ENCODE measurements around the gene TNS4. TPM values are rescaled to one million over a fixed set of nuclear protein-coding genes. Genes with fewer than 3 reads are reported as not detected.

TNS4 gene
- total and polyA plus RNA-seq, 9 of the 15 experiments (the other 6 are each of a cell fraction or from before 2014, with no cell fraction given), result 0.04 to 0.73 (median 0.24) TPM; not detected in 1

DNA sequence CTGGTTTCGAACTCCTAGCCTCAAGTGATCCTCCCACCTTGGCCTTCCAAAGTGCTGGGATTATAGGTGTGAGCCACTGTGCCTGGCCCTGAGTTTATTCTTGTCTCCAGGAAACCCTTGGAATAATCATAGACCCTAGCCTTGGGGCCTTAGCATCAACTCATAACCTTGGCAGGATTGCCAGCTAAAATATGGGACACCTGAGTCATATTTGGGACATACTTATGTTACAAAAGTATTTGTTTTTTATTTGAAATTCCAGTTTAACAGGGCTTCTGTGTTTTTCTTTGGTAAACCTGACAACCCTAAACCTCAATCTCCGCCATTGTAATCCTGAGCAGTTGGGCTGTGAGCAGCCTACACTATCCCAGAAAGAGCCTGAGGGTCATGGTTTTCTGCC, 28.6 kb upstream of the TNS4 start:
- TF ChIP-seq ETS2 (tag; IDR thresholded peaks at IDR 0.05; ENCODE audit: borderline replicate concordance, poor library complexity, severe bottlenecking), result no peak
- TF ChIP-seq, protein P1, sequence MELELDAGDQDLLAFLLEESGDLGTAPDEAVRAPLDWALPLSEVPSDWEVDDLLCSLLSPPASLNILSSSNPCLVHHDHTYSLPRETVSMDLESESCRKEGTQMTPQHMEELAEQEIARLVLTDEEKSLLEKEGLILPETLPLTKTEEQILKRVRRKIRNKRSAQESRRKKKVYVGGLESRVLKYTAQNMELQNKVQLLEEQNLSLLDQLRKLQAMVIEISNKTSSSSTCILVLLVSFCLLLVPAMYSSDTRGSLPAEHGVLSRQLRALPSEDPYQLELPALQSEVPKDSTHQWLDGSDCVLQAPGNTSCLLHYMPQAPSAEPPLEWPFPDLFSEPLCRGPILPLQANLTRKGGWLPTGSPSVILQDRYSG (tag; conservative IDR thresholded peaks at IDR 0.05; ENCODE audit: low read depth), result no peak
- TF ChIP-seq ZNF146 (CRISPR knock-in tag; IDR thresholded peaks at IDR 0.05; ENCODE audit: unreplicated experiment), result no peak
- TF ChIP-seq ZNF75A (CRISPR knock-in tag; IDR thresholded peaks at IDR 0.05), result no peak
- no peak for TF ChIP-seq RNF2 (IDR thresholded peaks at IDR 0.05)
- TF ChIP-seq TBL1XR1 (IDR thresholded peaks at IDR 0.05; ENCODE audit: low read length in 2 of 2), result no peak
- TF ChIP-seq ZNF165 (CRISPR knock-in tag; IDR thresholded peaks at IDR 0.05; ENCODE audit: borderline replicate concordance), result no peak

More for the DNA sequence above, 28.6 kb upstream of the TNS4 start:
- H3K4me1 ChIP-seq (replicated peaks in 1 of 2; ENCODE audit: control insufficient read depth in 2 of 2, insufficient read depth in 2 of 2, low read length in 2 of 2), result peaks cover 4 to 24% of the 10 kb centered on the region in 2 experiments; a peak in 4 of 5 replicates
- no peaks in the 10 kb centered on the region for H3K9me3 ChIP-seq (replicated peaks; ENCODE audit: control insufficient read depth, insufficient read depth, low read depth, low read length)
- ATAC-seq (no peak), DNase-seq (ENCODE audit: extremely low read depth in 1 of 4, low spot score in 3 of 4) (no peak), FAIRE-seq (no peak)
- 81% methylated on average over 2 of the region's 2 CpGs for WGBS (ENCODE audit: insufficient coverage, low coverage, missing lambda C conversion rate)
- no TSS peak for BruUV-seq (replicated peaks)
- H3K9me1 ChIP-seq (ENCODE audit: control insufficient read depth, insufficient read depth, low read length), result no peaks in the 10 kb centered on the region
- H3K27me3 ChIP-seq (ENCODE audit: control insufficient read depth in 2 of 2, insufficient read depth in 2 of 2, low read length in 2 of 2), result no peaks in the 10 kb centered on the region
- intact Hi-C loops (cut with micrococcal nuclease) (loop anchor here (10.0 kb wide), 1 partner anchor 225 kb away; the partner anchor contains the start of gene RARA), in situ Hi-C loops (cut with MboI) (no loop called here)
- no peak overlapping the region for H3K4me3 ChIP-seq
- H4K20me1 ChIP-seq (replicated peaks; ENCODE audit: control insufficient read depth, insufficient read depth, low read length), result no peaks in the 10 kb centered on the region
- H2AFZ ChIP-seq (ENCODE audit: low read depth, low read length), result no peak overlapping the region
- no peaks in the 10 kb centered on the region for H3K79me2 ChIP-seq (ENCODE audit: control insufficient read depth, insufficient read depth, low read length)
- H3K36me3 ChIP-seq (ENCODE audit: control insufficient read depth, insufficient read depth, low read length), result no peaks in the 10 kb centered on the region
- H3K27ac ChIP-seq (ENCODE audit: extremely low read depth, low read depth, low read length), result no peak overlapping the region
- H3K4me2 ChIP-seq (ENCODE audit: insufficient read depth, low read length), result no peak overlapping the region
- ChIA-PET CTCF (ENCODE audit: low intra/inter-chr PET ratio) (interaction anchor here (0.5 kb wide), 1 partner anchor 91 kb away, joined by 3 read pairs; no protein-coding TSS in a partner anchor), POLR2A (interaction anchor here (0.7 to 0.9 kb wide), 2 partner anchors 10 to 82 kb away, joined by 4 read pairs; no protein-coding TSS in a partner anchor)
- no peak overlapping the region for H3K9ac ChIP-seq (ENCODE audit: insufficient read depth in 1 of 2, low read depth in 2 of 2, low read length in 2 of 2)

Data from K562 (cell line).